Measurements from ENCODE around the gene BIRC2. TPM values are rescaled to one million over a fixed set of nuclear protein-coding genes. Genes with fewer than 3 reads are reported as not detected.
A peak's percentile ranks its signal among the peaks of the same experiment; 100 is the strongest.

BIRC2 gene
- total and polyA plus RNA-seq, 10 of the 15 experiments (the other 5 are each of a cell fraction or from before 2014, with no cell fraction given), result 13.8 to 75.8 (median 26.5) TPM

GRCh38 chr11:102317099-102317767 lies 29.8 kb upstream of the BIRC2 start, which contains the start of gene BIRC3:
TSS of gene BIRC3 (plus strand) at chr11:102317484. CDS start at chr11:102324510, 7,026 bp downstream.
- FAIRE-seq, result peak; percentile 98
- H3K79me2 ChIP-seq (ENCODE audit: control insufficient read depth, insufficient read depth, low read length), result peaks cover 56% of the 10 kb centered on the region
- peak within 1 kb of the TSS; percentile 97 for H3K27ac ChIP-seq (ENCODE audit: control insufficient read depth, insufficient read depth)
- ChIA-PET CTCF (interaction anchor here (1.2 to 12.0 kb wide), 9 partner anchors 9 to 295 kb away, joined by 3 to 219 read pairs (median 4); no protein-coding TSS in a partner anchor), SMC1A (ENCODE audit: uncharacterized antibody, unreplicated experiment) (interaction anchor here (0.6 to 13.5 kb wide), 9 partner anchors 12 to 300 kb away, joined by 3 to 255 read pairs (median 4); no protein-coding TSS in a partner anchor), RAD21 (ENCODE audit: unreplicated experiment) (interaction anchor here (0.8 to 5.2 kb wide), 6 partner anchors 9 to 297 kb away, joined by 3 to 61 read pairs (median 10); no protein-coding TSS in a partner anchor), POLR2A (interaction anchor here (0.6 to 1.5 kb wide), 6 partner anchors 9 to 618 kb away, joined by 3 to 6 read pairs (median 4); no protein-coding TSS in a partner anchor)
- peak; percentile 75 for ATAC-seq
- WGBS (ENCODE audit: insufficient coverage, insufficient replicate concordance, low lambda C conversion rate, missing lambda C conversion rate), result under 1% methylated on average over 34 of the region's 34 CpGs
- H3K27me3 ChIP-seq (replicated peaks in 1 of 2; ENCODE audit: control insufficient read depth in 2 of 2, insufficient read depth in 2 of 2, low read length in 1 of 2), result no peaks in the 10 kb centered on the region
- in situ Hi-C loops (cut with MboI) (no loop called here), intact Hi-C loops (cut with micrococcal nuclease; ENCODE audit: unreplicated experiment) (loop anchor here (1.0 to 5.0 kb wide), 4 partner anchors 23 to 245 kb away; partner anchors contain the start of gene BIRC2)
- H4K20me1 ChIP-seq (ENCODE audit: control insufficient read depth, insufficient read depth), result no peaks in the 10 kb centered on the region
- H3K4me2 ChIP-seq (ENCODE audit: control insufficient read depth, insufficient read depth), result peak within 1 kb of the TSS; percentile 82
- DNase-seq (ENCODE audit: low read depth, low spot score), result peak; percentile 100
- no peaks in the 10 kb centered on the region; the same call in 2 of the 3 replicates for H3K9me3 ChIP-seq (replicated peaks; ENCODE audit: control insufficient read depth, insufficient read depth, low read length)
- H3K36me3 ChIP-seq (ENCODE audit: control insufficient read depth in 2 of 2, insufficient read depth in 2 of 2, low read length in 1 of 2), result 0 out of 4 replicates have a peak, but pooled peaks cover 0 to 5% of the 10 kb centered on the region in 2 experiments
- no TSS peak for BruUV-seq (replicated peaks)
- peak within 1 kb of the TSS; percentile 76 for H3K4me3 ChIP-seq
- peak within 1 kb of the TSS; percentile 45 for H2AFZ ChIP-seq (ENCODE audit: control insufficient read depth, low read depth, low read length)
- peak within 1 kb of the TSS; percentile 85 for H3K9ac ChIP-seq (ENCODE audit: control insufficient read depth, insufficient read depth, low read length)
- H3K4me1 ChIP-seq (ENCODE audit: control insufficient read depth, insufficient read depth, low read length), result peaks cover 24% of the 10 kb centered on the region
- TF ChIP-seq LARP7 (IDR thresholded peaks at IDR 0.05), result peak; percentile 85; the same call in 1 of the 2 replicates
- TF ChIP-seq BCL11A (IDR thresholded peaks at IDR 0.05; ENCODE audit: low read depth, low read length), result peak; percentile 96
- TF ChIP-seq SKIL (IDR thresholded peaks at IDR 0.05; ENCODE audit: low read depth, poor library complexity, severe bottlenecking), result peak; percentile 95
- TF ChIP-seq SMC3 (IDR thresholded peaks at IDR 0.05; ENCODE audit: borderline replicate concordance, low read length), result no peak
- TF ChIP-seq RUNX3 (IDR thresholded peaks at IDR 0.05; ENCODE audit: low read length), result peak; percentile 99
- TF ChIP-seq ASH2L (IDR thresholded peaks at IDR 0.05; ENCODE audit: borderline replicate concordance, low read depth), result no peak
- peak; percentile 79 for TF ChIP-seq BCL3 (IDR thresholded peaks at IDR 0.05; ENCODE audit: borderline replicate concordance, insufficient read depth, low read depth, low read length, poor library complexity, severe bottlenecking)
- TF ChIP-seq, protein P1, sequence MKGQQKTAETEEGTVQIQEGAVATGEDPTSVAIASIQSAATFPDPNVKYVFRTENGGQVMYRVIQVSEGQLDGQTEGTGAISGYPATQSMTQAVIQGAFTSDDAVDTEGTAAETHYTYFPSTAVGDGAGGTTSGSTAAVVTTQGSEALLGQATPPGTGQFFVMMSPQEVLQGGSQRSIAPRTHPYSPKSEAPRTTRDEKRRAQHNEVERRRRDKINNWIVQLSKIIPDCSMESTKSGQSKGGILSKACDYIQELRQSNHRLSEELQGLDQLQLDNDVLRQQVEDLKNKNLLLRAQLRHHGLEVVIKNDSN (IDR thresholded peaks at IDR 0.05; ENCODE audit: borderline replicate concordance, extremely low read length, insufficient read depth, low read depth, low read length), result no peak
- peak; percentile 59; the same call in 1 of the 2 replicates for TF ChIP-seq ZNF592 (IDR thresholded peaks at IDR 0.05)
- TF ChIP-seq EGR1 (IDR thresholded peaks at IDR 0.05; ENCODE audit: borderline replicate concordance in 1 of 2, low read depth in 2 of 2, low read length in 2 of 2), result no peak
- TF ChIP-seq ZNF274 (IDR thresholded peaks at IDR 0.05; ENCODE audit: insufficient read depth, insufficient read length), result no peak
- peak; percentile 96 for TF ChIP-seq POU2F2 (IDR thresholded peaks at IDR 0.05; ENCODE audit: borderline replicate concordance, low read depth, low read length)

All from GM12878 (cell line).